Measurements from ENCODE around the gene GGTLC3. TPM values are rescaled to one million over a fixed set of nuclear protein-coding genes. Genes with fewer than 3 reads are reported as not detected.
"Not testable (repeated sequence)": the region's sequence is repeated elsewhere in the genome, so short reads cannot be mapped to it uniquely, and the experiment has no call there.

The GGTLC3 gene
- 0.25 and 0.37 TPM in 2 replicates for polyA plus RNA-seq (2013)

- H3K79me2 ChIP-seq (ENCODE audit: control insufficient read depth, insufficient read depth, low read length, poor library complexity); H4K91ac ChIP-seq (ENCODE audit: low read depth, low read length); H3K27ac ChIP-seq (ENCODE audit: low read depth, low read length); H2BK12ac ChIP-seq (ENCODE audit: low read length); H3K27me3 ChIP-seq (ENCODE audit: insufficient read depth, low read length); H3K18ac ChIP-seq (ENCODE audit: low read length); H2BK5ac ChIP-seq (ENCODE audit: low read depth, low read length, poor library complexity); H3K79me1 ChIP-seq (ENCODE audit: low read length); H3K4me1 ChIP-seq (ENCODE audit: control insufficient read depth in 1 of 2, insufficient read depth in 2 of 2, low read length in 2 of 2); H3K4me2 ChIP-seq (ENCODE audit: low read length); H2AK5ac ChIP-seq (ENCODE audit: low read length); H3K4ac ChIP-seq (ENCODE audit: low read depth, low read length); H3K9ac ChIP-seq (ENCODE audit: low read length); H2BK120ac ChIP-seq (ENCODE audit: insufficient read depth, low read length, poor library complexity); H3K23ac ChIP-seq (ENCODE audit: low read length); H3K4me3 ChIP-seq (ENCODE audit: low read depth, low read length); H3K14ac ChIP-seq (ENCODE audit: low read length); H2AFZ ChIP-seq (ENCODE audit: insufficient read depth, low read length, poor library complexity); H4K8ac ChIP-seq (ENCODE audit: low read depth, low read length); H3K9me3 ChIP-seq (ENCODE audit: insufficient read depth, low read depth, low read length); DNase-seq; H4K12ac ChIP-seq (ENCODE audit: low read depth, low read length); H3K36me3 ChIP-seq (ENCODE audit: control insufficient read depth in 1 of 2, insufficient read depth in 2 of 2, low read length in 2 of 2): not testable (repeated sequence)
- no CpG with 5 or more reads among the region's 5 CpGs for WGBS (ENCODE audit: extremely low coverage, insufficient coverage, insufficient read length)
Measured at GRCh38 chr22:18518061-18518460, at the start of gene GGTLC3. GGTLC3 (minus strand) TSS chr22:18518161; CDS start chr22:18517897, 264 bp downstream.

GRCh38 chr22:18560099-18560974 is 42.4 kb upstream of the GGTLC3 start:
- H2BK12ac ChIP-seq (ENCODE audit: low read length); H3K18ac ChIP-seq (ENCODE audit: low read length); H3K23ac ChIP-seq (ENCODE audit: low read length); H4K91ac ChIP-seq (ENCODE audit: low read depth, low read length); H2AK5ac ChIP-seq (ENCODE audit: low read length); H3K36me3 ChIP-seq (ENCODE audit: control insufficient read depth in 1 of 2, insufficient read depth in 2 of 2, low read length in 2 of 2); H3K9me3 ChIP-seq (ENCODE audit: insufficient read depth, low read depth, low read length); H3K14ac ChIP-seq (ENCODE audit: low read length); H4K8ac ChIP-seq (ENCODE audit: low read depth, low read length); H2BK5ac ChIP-seq (ENCODE audit: low read depth, low read length, poor library complexity); DNase-seq; H3K9ac ChIP-seq (ENCODE audit: low read length); H2AFZ ChIP-seq (ENCODE audit: insufficient read depth, low read length, poor library complexity); H3K27ac ChIP-seq (ENCODE audit: low read depth, low read length); H3K4me2 ChIP-seq (ENCODE audit: low read length); H4K12ac ChIP-seq (ENCODE audit: low read depth, low read length); H3K4ac ChIP-seq (ENCODE audit: low read depth, low read length); H2BK120ac ChIP-seq (ENCODE audit: insufficient read depth, low read length, poor library complexity); H3K27me3 ChIP-seq (ENCODE audit: insufficient read depth, low read length); H3K4me3 ChIP-seq (ENCODE audit: low read depth, low read length); H3K79me1 ChIP-seq (ENCODE audit: low read length); H3K79me2 ChIP-seq (ENCODE audit: control insufficient read depth, insufficient read depth, low read length, poor library complexity); H3K4me1 ChIP-seq (ENCODE audit: control insufficient read depth in 1 of 2, insufficient read depth in 2 of 2, low read length in 2 of 2): not testable (repeated sequence)
- WGBS (ENCODE audit: extremely low coverage, insufficient coverage, insufficient read length), result no CpG with 5 or more reads among the region's 16 CpGs

- H3K79me2 ChIP-seq (ENCODE audit: control insufficient read depth, insufficient read depth, low read length, poor library complexity); DNase-seq; H2BK5ac ChIP-seq (ENCODE audit: low read depth, low read length, poor library complexity); H2AK5ac ChIP-seq (ENCODE audit: low read length); H3K4ac ChIP-seq (ENCODE audit: low read depth, low read length); H2AFZ ChIP-seq (ENCODE audit: insufficient read depth, low read length, poor library complexity); H3K23ac ChIP-seq (ENCODE audit: low read length); H4K8ac ChIP-seq (ENCODE audit: low read depth, low read length); H2BK12ac ChIP-seq (ENCODE audit: low read length); H3K27ac ChIP-seq (ENCODE audit: low read depth, low read length); H3K4me2 ChIP-seq (ENCODE audit: low read length); H3K36me3 ChIP-seq (ENCODE audit: control insufficient read depth in 1 of 2, insufficient read depth in 2 of 2, low read length in 2 of 2); H3K18ac ChIP-seq (ENCODE audit: low read length); H4K12ac ChIP-seq (ENCODE audit: low read depth, low read length); H3K4me1 ChIP-seq (ENCODE audit: control insufficient read depth in 1 of 2, insufficient read depth in 2 of 2, low read length in 2 of 2); H3K27me3 ChIP-seq (ENCODE audit: insufficient read depth, low read length); H3K79me1 ChIP-seq (ENCODE audit: low read length); H3K9me3 ChIP-seq (ENCODE audit: insufficient read depth, low read depth, low read length); H4K91ac ChIP-seq (ENCODE audit: low read depth, low read length); H3K14ac ChIP-seq (ENCODE audit: low read length); H3K4me3 ChIP-seq (ENCODE audit: low read depth, low read length); H3K9ac ChIP-seq (ENCODE audit: low read length); H2BK120ac ChIP-seq (ENCODE audit: insufficient read depth, low read length, poor library complexity): not testable (repeated sequence)
- no CpG with 5 or more reads among the region's 6 CpGs for WGBS (ENCODE audit: extremely low coverage, insufficient coverage, insufficient read length)
Measured at GRCh38 chr22:18558939-18559338, 41.0 kb upstream of the GGTLC3 start.

GRCh38 chr22:18558516-18558915 is 40.6 kb upstream of the GGTLC3 start:
- not testable (repeated sequence) for H3K18ac ChIP-seq (ENCODE audit: low read length); DNase-seq; H4K12ac ChIP-seq (ENCODE audit: low read depth, low read length); H3K4me2 ChIP-seq (ENCODE audit: low read length); H3K79me1 ChIP-seq (ENCODE audit: low read length); H3K4me3 ChIP-seq (ENCODE audit: low read depth, low read length); H2BK12ac ChIP-seq (ENCODE audit: low read length); H3K4ac ChIP-seq (ENCODE audit: low read depth, low read length); H3K23ac ChIP-seq (ENCODE audit: low read length); H2BK120ac ChIP-seq (ENCODE audit: insufficient read depth, low read length, poor library complexity); H3K27me3 ChIP-seq (ENCODE audit: insufficient read depth, low read length); H3K79me2 ChIP-seq (ENCODE audit: control insufficient read depth, insufficient read depth, low read length, poor library complexity); H2BK5ac ChIP-seq (ENCODE audit: low read depth, low read length, poor library complexity); H2AFZ ChIP-seq (ENCODE audit: insufficient read depth, low read length, poor library complexity); H3K27ac ChIP-seq (ENCODE audit: low read depth, low read length); H3K36me3 ChIP-seq (ENCODE audit: control insufficient read depth in 1 of 2, insufficient read depth in 2 of 2, low read length in 2 of 2); H2AK5ac ChIP-seq (ENCODE audit: low read length); H3K4me1 ChIP-seq (ENCODE audit: control insufficient read depth in 1 of 2, insufficient read depth in 2 of 2, low read length in 2 of 2); H3K9me3 ChIP-seq (ENCODE audit: insufficient read depth, low read depth, low read length); H4K8ac ChIP-seq (ENCODE audit: low read depth, low read length); H3K9ac ChIP-seq (ENCODE audit: low read length); H3K14ac ChIP-seq (ENCODE audit: low read length); H4K91ac ChIP-seq (ENCODE audit: low read depth, low read length)
- WGBS (ENCODE audit: extremely low coverage, insufficient coverage, insufficient read length), result no CpG with 5 or more reads among the region's 4 CpGs

All from trophoblast cell (in vitro differentiated cells and primary cell).